Measurements from ENCODE around the gene KIAA1191.

KIAA1191 gene

DNA sequence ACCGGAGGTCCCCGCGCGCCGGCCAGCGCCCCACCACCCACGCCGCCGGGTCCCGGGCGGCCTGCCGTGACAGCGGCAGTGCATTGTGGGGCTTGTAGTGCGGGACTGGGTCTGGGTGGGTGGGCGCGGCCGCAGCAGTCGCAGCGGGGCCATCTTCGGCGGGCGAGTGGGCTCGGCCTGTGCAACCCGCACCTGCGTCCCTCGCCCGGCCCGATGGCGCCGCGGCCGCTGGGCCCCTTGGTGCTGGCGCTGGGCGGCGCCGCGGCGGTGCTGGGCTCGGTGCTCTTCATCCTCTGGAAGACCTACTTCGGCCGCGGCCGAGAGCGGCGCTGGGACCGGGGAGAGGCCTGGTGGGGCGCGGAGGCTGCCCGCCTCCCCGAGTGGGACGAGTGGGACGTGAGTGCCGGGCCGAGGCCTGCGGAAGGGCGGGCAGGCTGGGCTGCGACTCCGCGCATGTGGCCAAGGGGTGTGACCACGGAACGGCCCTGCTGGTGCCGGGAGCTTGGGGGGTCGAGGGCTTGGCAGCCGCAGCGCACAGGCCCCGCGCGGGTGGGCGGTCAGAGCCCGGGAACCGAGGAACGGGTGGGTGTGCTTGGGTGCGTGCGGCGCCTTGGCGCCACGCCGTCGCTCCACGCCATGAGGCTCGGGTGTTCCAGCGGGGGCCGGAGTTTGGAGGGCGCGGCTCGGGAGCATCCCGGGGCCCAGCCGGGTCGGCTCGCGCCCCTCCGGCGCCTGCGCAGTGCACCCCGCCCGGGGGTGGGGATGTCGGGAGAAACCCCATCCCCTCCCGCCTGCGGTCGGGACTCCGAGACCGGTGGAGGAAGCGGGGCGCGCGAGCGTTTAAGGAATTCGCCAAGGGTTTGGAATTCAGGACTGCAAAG is 4.0 kb upstream of the KIAA1191 start, which contains the start of gene ARL10:
Gene ARL10 (plus strand): TSS at position 137 of the 881 bp plus-strand sequence. CDS start 77 bp downstream, at position 214.
- DNase-seq (ENCODE audit: low read depth in 1 of 2, low spot score in 1 of 2) = peak in 1 of 2 donors; percentile 56

DNA sequence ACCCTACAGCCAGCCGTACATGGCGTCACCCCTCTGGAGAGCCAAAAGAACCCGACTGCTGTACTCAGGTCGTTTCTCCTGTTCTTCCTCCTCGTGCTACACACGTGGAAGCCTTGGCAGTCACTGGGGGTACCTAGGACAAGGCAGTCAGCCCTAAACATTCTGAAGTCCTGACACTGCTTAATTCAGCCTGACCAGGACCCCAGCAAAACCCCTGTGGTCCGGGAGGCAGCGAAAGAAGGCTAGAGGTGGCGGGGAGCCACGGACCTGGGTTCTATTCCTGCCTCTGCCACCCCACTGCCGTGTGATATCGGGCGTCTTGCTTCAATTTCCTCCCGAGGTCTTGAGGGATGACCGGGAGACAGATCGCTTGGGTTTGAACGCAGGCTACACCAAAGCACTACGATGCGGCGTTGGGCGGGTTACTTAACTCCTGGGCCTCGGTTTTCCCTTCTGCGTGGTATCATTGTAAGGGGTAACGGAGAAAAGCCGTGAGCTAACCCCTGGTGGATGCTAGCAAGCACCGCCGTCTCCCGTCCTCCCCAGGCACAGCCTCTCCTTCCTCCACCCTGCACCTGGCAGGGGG is 3.3 kb upstream of the KIAA1191 start:
- DNase-seq (ENCODE audit: low read depth in 1 of 2, low spot score in 1 of 2) = no peak

DNA sequence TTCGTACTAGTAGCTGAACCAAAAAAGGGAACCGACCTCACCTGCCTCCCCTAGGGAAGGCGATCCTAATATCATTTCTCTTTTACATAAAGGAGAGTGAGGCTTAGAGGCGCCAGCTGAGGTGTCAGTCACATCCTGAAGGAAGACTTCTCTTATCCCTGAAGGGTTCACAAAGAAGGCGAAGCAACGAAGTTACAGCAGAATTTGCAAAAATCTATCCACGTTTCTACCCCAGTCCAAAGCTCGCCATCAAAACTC is 598 bp upstream of the KIAA1191 start:
- DNase-seq (ENCODE audit: low read depth in 1 of 2, low spot score in 1 of 2) = no peak

DNA sequence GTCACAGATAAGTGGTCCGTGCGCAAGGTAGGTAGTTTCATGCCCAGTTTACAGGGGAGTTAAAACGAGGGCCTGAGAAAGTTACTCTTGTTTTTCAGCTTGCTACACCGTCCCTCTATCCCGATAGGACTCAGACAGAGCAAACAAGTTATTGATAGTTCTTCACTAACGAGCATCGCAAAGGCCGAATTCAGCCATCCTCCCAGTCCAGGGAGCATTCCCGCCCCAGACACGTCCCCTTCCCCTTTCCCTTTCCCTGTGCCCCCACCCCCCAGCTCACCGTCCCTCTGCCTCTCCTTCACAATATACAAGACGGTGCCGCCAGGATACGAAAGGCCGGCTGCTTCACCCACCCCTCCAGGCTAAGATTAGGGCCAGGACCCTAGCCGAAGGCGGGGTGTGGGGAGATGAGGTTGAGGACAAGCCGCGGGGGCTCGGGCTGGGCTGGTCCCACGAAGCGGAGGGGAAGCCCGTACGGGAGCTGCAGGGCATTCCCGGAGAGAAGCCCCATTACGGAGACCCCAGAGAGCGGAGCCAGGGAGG is 599 bp downstream of the KIAA1191 start:
- DNase-seq (ENCODE audit: low read depth in 1 of 2, low spot score in 1 of 2) = no peak

DNA sequence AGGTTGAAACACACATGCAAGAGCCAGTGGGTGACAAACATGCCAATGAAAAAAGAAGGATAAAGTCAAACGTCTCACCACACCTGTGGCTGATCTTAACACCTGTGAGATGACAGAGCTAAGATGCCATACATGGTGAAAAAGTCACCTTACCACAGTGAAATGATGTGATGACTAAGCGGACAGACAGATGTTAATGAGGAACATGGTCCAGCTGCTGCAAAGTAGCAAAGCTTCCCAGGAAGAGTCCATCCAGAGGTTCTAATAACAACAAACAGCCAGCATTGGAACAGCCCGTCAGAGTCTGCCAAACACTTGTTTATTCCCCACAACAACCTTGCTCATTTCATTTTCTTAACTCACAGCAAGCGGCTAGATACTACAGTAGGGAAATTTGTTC is 1.9 kb downstream of the KIAA1191 start:
- DNase-seq (ENCODE audit: low read depth in 1 of 2, low spot score in 1 of 2) = no peak

DNA sequence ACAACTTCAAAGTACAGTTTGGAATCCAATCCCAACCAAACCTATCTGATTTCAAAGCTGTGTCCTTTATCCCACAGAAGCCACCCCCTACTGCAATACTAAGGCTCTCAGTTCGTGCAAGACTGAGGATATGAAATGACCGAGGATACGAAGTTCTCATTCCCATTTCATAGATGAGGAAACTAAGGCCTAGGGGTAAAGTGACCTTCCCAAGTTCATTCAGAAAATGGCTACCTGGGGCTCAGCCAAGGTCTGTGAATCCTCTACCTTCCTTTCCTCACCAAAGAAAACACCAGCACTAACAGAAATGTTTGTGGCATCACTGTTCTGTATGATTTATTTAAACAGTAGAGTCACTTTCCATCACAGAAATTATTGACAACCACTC is 5.4 kb downstream of the KIAA1191 start:
- no peak for DNase-seq (ENCODE audit: low read depth in 1 of 2, low spot score in 1 of 2)

DNA sequence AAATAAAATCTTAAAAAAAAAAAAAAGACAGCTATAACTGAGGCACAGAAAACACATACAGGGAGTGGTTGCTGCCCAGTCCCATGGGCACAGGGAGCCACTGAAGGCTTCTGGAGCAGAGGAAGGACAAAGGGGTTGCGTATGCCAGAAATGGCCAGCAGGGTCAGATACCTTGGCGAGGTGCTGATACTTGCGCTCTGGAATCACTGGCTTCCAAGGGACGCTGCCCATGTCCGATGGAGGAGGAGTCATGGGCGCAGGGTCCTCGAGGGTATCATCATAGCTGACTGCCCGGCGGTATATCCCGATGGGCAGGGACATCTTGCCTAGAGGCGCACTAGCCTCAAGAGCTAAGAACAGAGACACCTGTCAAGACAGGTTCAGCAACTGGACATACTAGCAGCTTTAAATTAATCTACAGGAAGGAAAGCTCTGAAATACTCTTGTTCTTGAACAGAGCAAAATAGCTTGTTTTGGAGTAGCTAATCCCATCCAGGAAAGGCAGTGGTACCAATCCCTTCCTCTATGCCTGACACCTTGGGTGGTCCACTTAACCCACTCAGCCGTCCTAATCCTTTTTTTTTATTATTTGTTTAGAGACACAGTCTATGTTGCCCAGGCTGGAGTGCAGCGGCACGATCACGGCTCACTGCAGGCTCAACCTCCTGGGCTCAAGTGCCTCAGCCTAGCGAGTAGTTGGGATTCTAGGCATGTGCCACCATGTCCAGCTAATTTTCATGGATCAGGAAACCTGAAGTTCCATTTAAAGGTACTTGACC is 6.0 kb downstream of the KIAA1191 start:
- no peak for DNase-seq (ENCODE audit: low read depth in 1 of 2, low spot score in 1 of 2)

DNA sequence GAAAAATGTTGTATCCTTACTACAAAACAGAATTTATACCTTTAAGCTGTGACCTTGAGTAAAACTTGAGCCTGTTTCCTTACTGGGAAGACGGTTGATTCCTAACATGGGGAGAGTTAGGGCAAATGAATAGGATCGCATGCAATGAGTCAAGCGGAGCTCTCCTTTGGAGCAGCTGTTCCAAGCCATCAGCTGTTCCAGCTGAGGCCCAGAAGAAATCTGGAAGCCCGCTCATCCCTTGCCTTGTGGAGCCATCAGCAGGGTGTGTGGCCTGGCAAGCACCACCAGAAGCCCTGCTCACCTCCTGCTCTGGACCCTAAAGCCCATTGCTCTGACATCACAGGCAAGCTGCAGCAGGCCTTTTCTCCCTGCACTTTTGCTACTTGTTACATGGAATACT is 8.0 kb downstream of the KIAA1191 start:
- no peak for DNase-seq (ENCODE audit: low read depth in 1 of 2, low spot score in 1 of 2)

DNA sequence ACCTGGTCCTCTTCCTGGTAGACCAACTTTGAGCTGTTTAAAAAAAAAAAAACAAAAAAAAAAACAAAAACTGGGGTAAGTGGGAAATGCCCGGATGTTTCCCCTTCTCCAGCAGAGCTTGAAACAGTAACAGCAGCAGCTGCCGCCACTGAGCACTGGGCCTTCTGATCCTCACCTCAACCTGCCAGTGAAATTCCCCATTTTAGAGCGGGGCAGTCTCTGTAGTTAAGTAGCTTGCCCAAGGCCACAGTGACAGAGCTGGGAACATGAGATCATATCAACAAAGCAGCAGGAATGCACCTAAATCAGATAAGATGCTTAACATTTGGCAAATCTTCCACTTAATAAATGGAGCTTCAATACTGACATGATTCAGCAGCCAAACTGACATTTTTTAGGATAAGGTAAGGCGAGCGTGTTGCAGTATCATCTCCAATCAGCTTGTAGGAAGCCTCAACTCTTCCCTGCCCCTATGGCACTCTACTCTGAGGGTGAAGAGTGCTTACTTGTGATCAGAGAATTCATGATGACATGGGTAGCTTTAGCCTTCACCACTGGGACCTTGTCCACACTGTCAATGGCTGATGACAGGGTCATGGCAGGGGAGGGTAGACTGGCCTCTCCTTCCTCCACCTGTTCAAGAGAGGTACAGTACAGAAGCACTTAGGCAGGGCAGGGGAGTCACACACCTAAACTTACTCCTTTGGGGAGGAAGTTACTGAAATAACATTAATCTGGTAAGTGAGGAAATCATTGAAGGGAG is 9.3 kb downstream of the KIAA1191 start:
- DNase-seq (ENCODE audit: low read depth in 1 of 2, low spot score in 1 of 2) = no peak

DNA sequence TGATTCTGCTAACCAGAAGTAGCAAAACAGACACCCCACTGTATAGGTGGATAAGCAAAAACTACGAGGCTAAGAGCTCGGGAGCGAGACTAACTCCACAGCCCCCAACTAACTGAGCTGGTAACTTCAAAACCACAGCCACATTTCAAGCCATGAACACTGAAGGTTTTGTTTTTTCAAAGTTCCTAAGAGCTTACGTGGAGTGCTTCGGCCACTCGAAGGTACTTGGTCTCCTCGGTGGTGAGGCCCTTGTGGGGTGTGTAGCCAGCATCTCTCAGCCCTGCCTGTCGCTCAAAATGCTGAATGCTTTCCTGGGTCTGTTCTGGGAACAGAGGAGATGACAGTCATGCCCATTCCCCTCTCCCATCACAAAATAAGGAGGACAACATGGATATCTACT is 11.1 kb downstream of the KIAA1191 start:
- DNase-seq (ENCODE audit: low read depth in 1 of 2, low spot score in 1 of 2) = no peak

DNA sequence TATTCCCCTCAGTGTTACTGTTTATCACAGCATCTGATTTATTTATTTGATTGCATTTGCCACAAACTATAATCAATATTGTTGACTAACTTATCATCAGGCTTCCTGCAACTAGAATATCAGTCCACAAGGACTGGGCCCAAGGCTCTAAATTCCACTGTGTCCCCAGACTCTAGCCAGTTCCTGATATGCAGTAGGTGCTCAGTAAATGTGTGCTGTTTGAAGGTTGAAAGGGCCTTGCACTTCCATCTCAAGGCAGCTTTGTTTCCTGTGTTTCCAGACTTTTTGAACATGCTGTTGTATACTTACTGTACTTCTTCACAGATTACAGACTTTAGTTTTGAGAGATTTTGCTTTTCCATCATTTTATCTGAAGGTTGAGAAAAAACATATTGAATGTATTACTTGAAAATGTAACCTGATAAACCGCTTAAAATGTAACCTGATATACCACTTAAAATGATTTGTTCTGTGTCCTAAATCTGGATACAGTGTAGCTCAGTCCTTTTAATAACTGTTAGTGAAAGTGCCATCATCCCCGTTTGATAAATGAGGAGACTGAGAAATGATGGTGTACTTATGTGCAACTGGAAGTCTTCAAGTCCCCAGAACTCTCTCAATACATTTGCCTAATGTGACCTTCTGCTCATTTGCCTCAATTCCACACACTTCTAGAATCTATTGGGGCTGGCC is 18.7 kb downstream of the KIAA1191 start:
- DNase-seq (ENCODE audit: low read depth in 1 of 2, low spot score in 1 of 2) = no peak

DNA sequence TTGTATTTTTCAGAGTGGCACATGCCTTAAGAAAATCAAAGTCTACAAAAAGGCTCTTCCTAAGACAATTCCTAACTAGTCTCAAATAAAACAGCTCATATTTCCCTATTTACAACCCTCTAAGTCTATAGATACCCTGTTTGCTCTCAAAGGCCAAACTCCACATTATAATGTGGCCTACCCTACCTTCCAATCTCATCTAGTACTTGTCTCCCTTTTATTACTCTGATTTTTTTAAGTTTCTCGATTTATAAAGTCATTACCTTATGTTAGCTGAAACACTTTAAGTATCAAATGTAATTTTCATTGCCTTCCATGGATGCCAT is 19.4 kb downstream of the KIAA1191 start:
- DNase-seq (ENCODE audit: low read depth in 1 of 2, low spot score in 1 of 2) = no peak

DNA sequence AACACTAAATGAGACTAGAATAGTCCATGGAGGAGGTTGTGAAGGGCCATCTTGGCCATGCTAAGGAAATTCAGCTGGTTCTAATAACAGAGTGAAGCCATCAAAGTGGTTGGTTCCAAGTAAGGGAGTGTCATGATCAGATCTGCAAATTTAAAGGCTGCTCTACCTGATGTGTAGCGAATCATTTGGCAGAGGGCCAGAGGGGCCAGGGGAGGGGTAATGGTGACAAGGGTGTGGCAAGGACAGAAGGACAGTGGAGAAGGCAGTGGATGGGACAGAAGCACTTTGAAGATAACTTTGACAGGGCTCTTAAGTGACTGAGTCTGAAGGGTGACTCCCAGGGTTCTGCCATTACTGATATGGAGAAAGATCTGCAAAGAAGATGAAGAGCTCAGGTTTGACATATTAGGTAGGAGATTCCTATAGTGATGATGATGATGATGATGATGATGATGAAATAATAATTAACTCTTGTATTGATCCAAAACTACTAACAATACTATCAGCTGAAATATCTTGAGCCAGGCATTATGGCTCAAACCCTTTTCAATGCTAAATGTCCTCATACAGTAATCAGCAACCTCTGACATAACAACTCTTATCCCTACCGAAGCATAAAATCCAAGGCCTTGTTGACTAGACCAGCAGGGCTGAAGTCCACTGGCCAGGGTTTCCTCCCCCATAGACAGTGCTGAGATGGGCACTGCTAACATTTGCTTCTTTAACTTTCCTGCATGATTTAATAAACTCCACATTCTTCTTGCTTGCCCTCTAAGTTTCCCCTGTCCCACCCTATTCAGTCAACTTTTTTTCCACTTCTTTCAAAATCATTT is 20.0 kb downstream of the KIAA1191 start:
- no peak for DNase-seq (ENCODE audit: low read depth in 1 of 2, low spot score in 1 of 2)

DNA sequence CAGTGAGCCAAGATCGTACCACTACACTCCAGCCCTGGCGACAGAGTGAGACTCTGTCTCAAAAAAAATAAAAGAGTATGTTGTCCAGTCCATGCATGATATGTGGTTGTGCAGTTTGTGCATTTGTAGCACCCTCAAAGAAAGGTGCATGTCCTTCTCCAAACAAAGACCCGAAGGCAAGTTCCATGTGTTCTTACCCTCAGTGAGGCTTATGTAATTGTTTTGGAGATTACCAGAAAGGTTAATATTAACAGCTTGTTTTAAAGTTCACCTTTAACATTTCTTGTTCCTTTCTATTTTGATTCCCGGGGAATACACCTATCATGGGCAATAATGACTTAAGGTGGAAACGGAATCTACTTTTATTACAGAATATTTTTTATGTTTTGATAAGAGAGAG is 22.3 kb downstream of the KIAA1191 start:
- DNase-seq (ENCODE audit: low read depth in 1 of 2, low spot score in 1 of 2) = no peak

DNA sequence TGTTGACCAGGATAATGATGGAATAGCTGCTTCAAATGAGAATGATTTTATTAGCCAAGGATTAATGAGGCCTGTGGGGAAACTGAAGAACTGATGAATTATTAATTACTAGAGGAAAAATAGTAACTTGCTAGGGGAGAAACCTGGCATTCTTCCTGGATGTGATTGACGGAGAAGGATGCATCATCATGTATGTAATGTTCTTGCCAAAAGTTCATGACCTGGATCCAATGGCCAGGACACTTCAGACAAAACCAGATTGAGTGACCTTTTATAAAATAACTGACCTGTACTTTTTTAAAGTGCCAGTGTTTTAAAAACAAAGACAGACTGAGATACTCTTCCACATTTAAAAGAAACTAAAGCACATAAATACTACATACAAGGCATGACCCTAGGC is 23.7 kb downstream of the KIAA1191 start:
- no peak for DNase-seq (ENCODE audit: low read depth in 1 of 2, low spot score in 1 of 2)

DNA sequence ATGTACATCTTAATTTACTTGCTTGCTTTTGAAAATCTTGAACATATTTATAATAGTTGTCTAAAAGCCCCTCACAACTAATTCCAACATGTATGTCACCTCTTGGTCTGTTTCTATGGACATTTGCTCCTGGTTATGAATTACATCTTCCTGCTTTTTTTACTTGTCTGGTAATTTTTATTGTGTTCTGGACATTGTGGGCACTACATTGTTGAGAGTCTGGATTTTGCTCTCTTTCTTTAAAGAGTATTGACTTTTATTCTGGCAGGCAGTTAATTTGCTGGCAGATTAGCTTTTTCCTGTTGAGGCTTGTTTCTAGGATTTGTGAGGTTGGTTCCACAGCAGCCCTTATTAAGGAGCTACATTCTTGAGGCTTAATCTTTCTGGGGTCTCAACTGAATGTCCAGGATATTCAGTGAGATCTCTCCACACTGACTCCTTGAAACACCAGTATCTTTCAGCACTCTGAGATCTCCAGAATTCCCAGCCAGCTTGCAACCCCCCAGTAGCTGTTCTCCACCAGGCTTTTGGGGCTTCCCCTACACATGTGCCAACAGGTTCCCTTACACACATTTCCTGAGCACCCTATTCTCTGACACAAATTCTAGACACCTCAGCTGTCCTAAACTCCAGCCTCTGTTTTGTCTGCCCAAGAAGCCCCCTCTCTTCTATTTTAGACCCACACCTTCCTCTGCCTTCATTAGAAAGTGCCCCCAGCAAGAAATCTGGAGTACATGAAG is 27.4 kb downstream of the KIAA1191 start:
- no peak for DNase-seq (ENCODE audit: low read depth in 1 of 2, low spot score in 1 of 2)

DNA sequence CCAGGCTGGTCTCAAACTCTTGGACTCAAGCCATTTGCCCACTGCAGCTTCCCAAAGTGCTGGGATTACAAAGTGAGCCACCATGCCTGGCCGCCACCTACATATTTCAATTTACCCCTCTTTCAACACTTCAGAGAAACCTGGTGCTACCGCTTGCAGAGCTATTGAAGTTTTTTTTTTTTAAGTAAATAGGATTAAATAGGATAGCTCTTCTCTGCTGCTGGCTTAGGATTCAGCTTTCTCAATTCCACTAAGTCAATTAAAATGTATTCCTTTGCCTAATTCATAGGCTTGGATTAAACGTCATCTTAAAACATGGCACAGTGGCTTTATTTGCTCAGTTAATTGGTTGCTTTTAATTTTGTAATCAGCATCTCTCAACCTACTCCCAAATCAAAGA is 41.0 kb downstream of the KIAA1191 start:
- no peak for DNase-seq (ENCODE audit: low read depth in 1 of 2, low spot score in 1 of 2)

DNA sequence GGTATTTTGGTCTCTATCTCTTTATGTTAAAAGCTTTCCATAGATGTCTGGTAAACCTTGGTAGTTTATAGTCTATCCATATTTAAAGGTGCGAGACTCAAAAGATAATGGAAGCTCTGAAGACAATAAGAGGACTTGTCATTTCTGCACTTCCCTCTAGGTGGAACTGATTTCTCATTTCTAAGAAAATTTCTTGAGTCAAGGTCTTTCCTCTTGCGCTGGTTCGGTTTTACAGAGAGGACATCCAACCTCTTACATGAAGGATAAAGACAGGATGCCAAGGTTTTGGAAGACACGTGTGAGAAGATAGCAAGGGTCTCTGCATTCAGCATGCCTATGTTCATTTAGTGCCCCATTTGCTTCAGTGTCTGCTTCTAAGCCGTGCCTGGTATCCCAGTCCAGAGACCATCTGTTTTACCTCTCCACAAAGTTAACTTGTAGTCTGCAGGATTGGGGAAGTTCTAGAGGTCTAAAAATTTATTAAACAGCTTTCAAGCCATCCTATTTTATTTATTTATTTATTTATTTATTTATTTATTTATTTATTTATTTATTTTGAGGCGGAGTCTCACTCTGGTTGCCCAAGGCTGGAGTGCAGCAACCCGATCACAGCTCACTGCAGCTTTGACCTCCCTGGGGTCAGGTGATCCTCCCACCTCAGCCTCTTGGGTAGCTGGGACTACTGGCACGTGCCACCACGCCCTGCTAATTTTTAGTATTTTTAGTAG is 41.6 kb downstream of the KIAA1191 start:
- DNase-seq (ENCODE audit: low read depth in 1 of 2, low spot score in 1 of 2) = no peak

All from activated T-helper 1 cell treated with anti-CD3 and anti-CD28 coated beads, Interleukin-2, amount 50 U/mL, for 16 hours (primary cell).